Esophagus muscularis mucosa (tissue), 4 donors: ENCODE measurements around the gene RXRB. TPM values are rescaled to one million over a fixed set of nuclear protein-coding genes. Genes with fewer than 3 reads are reported as not detected.

ENCODE experiments used
- DNase-seq: peaks from one replicate; pipeline ENCODE4 v3.0.0-alpha.2; 2017; ENCODE audit errors: extremely low spot score
- H3K27ac ChIP-seq, 4 donors: fragments of 200-600 bp; sonication (generic); replicated peaks in 1 of 4; 1 replicate in 3 of 4; 2 replicates in 1 of 4; pipeline ENCODE4 v1.5.1; 2016 to 2019; ENCODE audit warnings: mild to moderate bottlenecking in 1 of 4
- H3K27me3 ChIP-seq, 4 donors: fragments of 200-600 bp; sonication (generic); one replicate each; pipeline versions ENCODE4 v1.5.1 to v1.6.0; 2016 to 2019
- H3K36me3 ChIP-seq, 4 donors: fragments of 200-600 bp; sonication (generic); one replicate each; pipeline ENCODE4 v1.5.1; 2016 to 2019
- H3K4me1 ChIP-seq, 4 donors: fragments of 200-600 bp; sonication (generic); one replicate each; pipeline ENCODE4 v1.5.1; 2016 to 2019
- H3K4me3 ChIP-seq, 4 donors: fragments of 200-600 bp; sonication (generic); 1 replicate in 2 of 4; 2 replicates in 2 of 4; pipeline ENCODE4 v1.5.1; 2016 to 2019; ENCODE audit warnings: mild to moderate bottlenecking in 4 of 4, moderate library complexity in 1 of 4
- H3K9me3 ChIP-seq, 4 donors: fragments of 200-600 bp; sonication (generic); 1 replicate in 3 of 4; 2 replicates in 1 of 4; pipeline ENCODE4 v1.5.1; 2016 to 2019
- EP300 ChIP-seq: sonication (generic); formaldehyde crosslinking; IDR thresholded peaks from one replicate; pipeline ENCODE4 v1.6.1; 2017; ENCODE audit warnings: antibody characterized with exemption
- POLR2A ChIP-seq: fragments of 450-650 bp; IDR thresholded peaks from one replicate; pipeline ENCODE4 v1.6.1; 2017; ENCODE audit warnings: antibody characterized with exemption, moderate library complexity, mild to moderate bottlenecking, low read depth
- POLR2AphosphoS5 ChIP-seq, 2 donors: sonication (generic); formaldehyde crosslinking; IDR thresholded peaks; one replicate each; pipeline ENCODE4 v1.6.1; 2017; ENCODE audit warnings: antibody characterized with exemption in 2 of 2
- WGBS: methylation state at CpG from one replicate; pipeline ENCODE4 v1.1.5; 2018; 5-methylcytosine and 5-hydroxymethylcytosine counted together
- intact Hi-C: fragments of 100-400 bp; cut with DNase I; formaldehyde crosslinking; loops from one replicate; pipeline ENCODE4 v1.15.1; 2023
- total RNA-seq, 4 donors: library from RNA; depleted of rRNA; stranded (reverse); fragments of >200 nt; gene quantifications; one replicate each; pipeline versions ENCODE4 v1.1.0 to v1.2.1, GENCODE V29; 2016
- TF ChIP-seq, protein P1 (sequence below), 3 experiments: fragments of 200-600 bp in 2 of 3; fragments of 450-650 bp in 1 of 3; sonication (generic) in 2 of 3; IDR thresholded peaks; one replicate each; pipeline ENCODE4 v1.5.1; 2017 to 2019; ENCODE audit warnings: antibody characterized with exemption in 3 of 3, mild to moderate bottlenecking in 2 of 3, moderate library complexity in 1 of 3

The RXRB gene
- total RNA-seq, 4 donors from 2014 or later, result 21.5 to 34.1 (median 32.2) TPM

DNA sequence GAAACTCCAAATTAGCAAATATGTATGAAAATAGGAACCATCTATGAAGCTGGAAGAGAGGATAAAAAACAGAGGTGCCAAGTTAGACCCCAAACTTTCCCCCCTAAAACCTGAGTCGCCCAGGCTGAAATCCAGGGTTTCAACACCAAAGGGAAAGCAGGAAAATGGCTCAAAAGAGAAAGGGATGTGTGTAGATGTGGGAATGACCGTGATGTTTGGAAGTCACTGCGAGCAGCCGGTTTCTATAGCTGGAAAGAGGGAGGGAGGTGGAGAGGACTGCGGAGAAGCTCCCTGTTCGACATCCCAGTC lies 12.3 kb upstream of the RXRB start:
- 9% methylated on average over 6 of the region's 6 CpGs for WGBS
- Histone ChIP-seq H3K27ac (peak overlapping the region in 2 of 4 donors; percentile 34 to 48), H3K9me3 (no peaks in the 10 kb centered on the region), H3K27me3 (no peaks in the 10 kb centered on the region), H3K36me3 (peaks cover 0 to 28% (median 26%) of the 10 kb centered on the region in 4 donors), H3K4me1 (peaks cover 12 to 43% (median 28%) of the 10 kb centered on the region in 4 donors), H3K4me3 (peak overlapping the region; percentile 53 to 60 (median 56))
- no peak for DNase-seq
- intact Hi-C loops, result loop anchor here (5.0 kb wide), 1 partner anchor 54 kb away; no protein-coding TSS in a partner anchor
- TF ChIP-seq POLR2AphosphoS5 (IDR thresholded peaks at IDR 0.05) (no peak), EP300 (no peak), POLR2A (no peak)
- TF ChIP-seq, protein P1, sequence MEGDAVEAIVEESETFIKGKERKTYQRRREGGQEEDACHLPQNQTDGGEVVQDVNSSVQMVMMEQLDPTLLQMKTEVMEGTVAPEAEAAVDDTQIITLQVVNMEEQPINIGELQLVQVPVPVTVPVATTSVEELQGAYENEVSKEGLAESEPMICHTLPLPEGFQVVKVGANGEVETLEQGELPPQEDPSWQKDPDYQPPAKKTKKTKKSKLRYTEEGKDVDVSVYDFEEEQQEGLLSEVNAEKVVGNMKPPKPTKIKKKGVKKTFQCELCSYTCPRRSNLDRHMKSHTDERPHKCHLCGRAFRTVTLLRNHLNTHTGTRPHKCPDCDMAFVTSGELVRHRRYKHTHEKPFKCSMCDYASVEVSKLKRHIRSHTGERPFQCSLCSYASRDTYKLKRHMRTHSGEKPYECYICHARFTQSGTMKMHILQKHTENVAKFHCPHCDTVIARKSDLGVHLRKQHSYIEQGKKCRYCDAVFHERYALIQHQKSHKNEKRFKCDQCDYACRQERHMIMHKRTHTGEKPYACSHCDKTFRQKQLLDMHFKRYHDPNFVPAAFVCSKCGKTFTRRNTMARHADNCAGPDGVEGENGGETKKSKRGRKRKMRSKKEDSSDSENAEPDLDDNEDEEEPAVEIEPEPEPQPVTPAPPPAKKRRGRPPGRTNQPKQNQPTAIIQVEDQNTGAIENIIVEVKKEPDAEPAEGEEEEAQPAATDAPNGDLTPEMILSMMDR (IDR thresholded peaks at IDR 0.05), result no peak

DNA sequence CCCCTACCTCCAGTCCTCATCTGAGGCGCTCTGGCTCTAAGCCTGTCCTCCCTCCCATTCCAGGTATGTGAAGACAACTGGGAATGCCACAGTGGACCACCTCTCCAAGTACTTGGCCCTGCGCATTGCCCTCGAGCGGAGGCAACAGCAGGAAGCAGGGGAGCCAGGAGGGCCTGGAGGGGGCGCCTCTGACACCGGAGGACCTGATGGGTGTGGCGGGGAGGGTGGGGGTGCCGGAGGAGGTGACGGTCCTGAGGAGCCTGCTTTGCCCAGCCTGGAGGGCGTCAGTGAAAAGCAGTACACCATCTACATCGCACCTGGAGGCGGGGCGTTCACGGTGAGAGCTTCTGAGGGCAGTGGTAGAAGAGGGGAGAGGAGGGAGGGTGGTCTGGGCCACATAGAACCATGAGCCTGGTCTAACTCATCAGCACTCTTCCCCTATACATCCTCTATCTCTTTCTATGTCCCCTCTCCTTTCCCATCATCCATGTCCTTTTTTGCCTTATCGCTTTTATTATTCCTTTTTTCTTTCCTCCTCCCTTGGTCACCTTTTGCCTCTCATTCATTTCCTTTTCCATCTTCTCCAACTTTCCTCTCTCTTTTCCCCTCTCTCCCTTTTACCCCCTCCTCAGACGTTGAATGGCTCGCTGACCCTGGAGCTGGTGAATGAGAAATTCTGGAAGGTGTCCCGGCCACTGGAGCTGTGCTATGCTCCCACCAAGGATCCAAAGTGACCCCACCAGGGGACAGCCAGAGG lies 11.4 kb upstream of the RXRB start:
- H3K27me3 ChIP-seq, result no peaks in the 10 kb centered on the region
- WGBS, result 79% methylated on average over 14 of the region's 18 CpGs
- intact Hi-C loops, result loop anchor here (5.0 kb wide), 1 partner anchor 55 kb away; no protein-coding TSS in a partner anchor

DNA sequence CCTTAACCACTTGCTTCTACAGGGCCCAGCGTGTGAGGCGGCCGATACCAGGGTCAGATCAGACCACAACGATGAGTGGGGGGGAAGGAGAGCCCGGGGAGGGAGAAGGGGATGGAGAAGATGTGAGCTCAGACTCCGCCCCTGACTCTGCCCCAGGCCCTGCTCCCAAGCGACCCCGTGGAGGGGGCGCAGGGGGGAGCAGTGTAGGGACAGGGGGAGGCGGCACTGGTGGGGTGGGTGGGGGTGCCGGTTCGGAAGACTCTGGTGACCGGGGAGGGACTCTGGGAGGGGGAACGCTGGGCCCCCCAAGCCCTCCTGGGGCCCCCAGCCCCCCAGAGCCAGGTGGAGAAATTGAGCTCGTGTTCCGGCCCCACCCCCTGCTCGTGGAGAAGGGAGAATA lies 10.7 kb upstream of the RXRB start:
- WGBS, result 70% methylated on average over 8 of the region's 17 CpGs
- H3K4me3 ChIP-seq, result no peak overlapping the region
- intact Hi-C loops, result loop anchor here (5.0 kb wide), 1 partner anchor 56 kb away; no protein-coding TSS in a partner anchor
- peaks cover 19 to 55% (median 40%) of the 10 kb centered on the region in 4 donors for H3K4me1 ChIP-seq
- no peak for DNase-seq
- TF ChIP-seq, protein P1 (IDR thresholded peaks at IDR 0.05), result no peak
- TF ChIP-seq POLR2AphosphoS5 (IDR thresholded peaks at IDR 0.05) (no peak), POLR2A (no peak), EP300 (no peak)
- H3K9me3 ChIP-seq, result no peaks in the 10 kb centered on the region
- no peaks in the 10 kb centered on the region for H3K27me3 ChIP-seq
- H3K36me3 ChIP-seq, result peaks cover 0 to 28% (median 26%) of the 10 kb centered on the region in 4 donors
- H3K27ac ChIP-seq, result no peak overlapping the region

More for the DNA sequence above, 11.4 kb upstream of the RXRB start:
- no peak for DNase-seq
- H3K4me3 ChIP-seq, result no peak overlapping the region
- H3K27ac ChIP-seq, result no peak overlapping the region
- TF ChIP-seq POLR2AphosphoS5 (IDR thresholded peaks at IDR 0.05), result no peak
- no peak for TF ChIP-seq POLR2A
- TF ChIP-seq EP300, result no peak
- TF ChIP-seq, protein P1 (IDR thresholded peaks at IDR 0.05), result no peak
- peaks cover 19 to 52% (median 38%) of the 10 kb centered on the region in 4 donors for H3K4me1 ChIP-seq
- no peaks in the 10 kb centered on the region for H3K9me3 ChIP-seq
- peaks cover 0 to 28% (median 26%) of the 10 kb centered on the region in 4 donors for H3K36me3 ChIP-seq

DNA sequence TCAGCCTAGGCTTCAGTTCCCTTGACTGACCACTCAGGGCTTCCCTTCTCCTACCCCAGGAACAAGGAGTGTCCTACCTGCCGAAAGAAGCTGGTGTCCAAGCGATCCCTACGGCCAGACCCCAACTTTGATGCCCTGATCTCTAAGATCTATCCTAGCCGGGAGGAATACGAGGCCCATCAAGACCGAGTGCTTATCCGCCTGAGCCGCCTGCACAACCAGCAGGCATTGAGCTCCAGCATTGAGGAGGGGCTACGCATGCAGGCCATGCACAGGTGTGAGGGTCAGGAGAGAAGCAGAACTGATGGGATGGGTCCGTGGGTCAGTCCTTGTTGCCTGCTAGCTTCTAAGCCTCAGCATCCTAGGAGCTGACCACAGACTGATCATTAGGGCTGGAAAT lies 9.4 kb upstream of the RXRB start:
- H3K27ac ChIP-seq, result no peak overlapping the region
- intact Hi-C loops, result loop anchor here (5.0 kb wide), 1 partner anchor 57 kb away; no protein-coding TSS in a partner anchor
- H3K36me3 ChIP-seq, result peaks cover 0 to 28% (median 26%) of the 10 kb centered on the region in 4 donors
- 84% methylated on average over 10 of the region's 10 CpGs for WGBS
- H3K9me3 ChIP-seq, result no peaks in the 10 kb centered on the region
- TF ChIP-seq EP300 (no peak), POLR2A (no peak), POLR2AphosphoS5 (IDR thresholded peaks at IDR 0.05) (no peak)
- TF ChIP-seq, protein P1 (IDR thresholded peaks at IDR 0.05), result no peak
- H3K4me3 ChIP-seq, result no peak overlapping the region
- H3K27me3 ChIP-seq, result no peaks in the 10 kb centered on the region
- DNase-seq, result no peak
- peaks cover 25 to 62% (median 46%) of the 10 kb centered on the region in 4 donors for H3K4me1 ChIP-seq
